HepG2 (cell line): Measurements from ENCODE around the gene SLC12A3. TPM values are rescaled to one million over a fixed set of nuclear protein-coding genes. Genes with fewer than 3 reads are reported as not detected.

Experiments
- BRCA1 ChIP-seq: sonication (generic); formaldehyde crosslinking; IDR thresholded peaks from 2 replicates; pipeline ENCODE4 v1.4.0; 2020; ENCODE audit warnings: missing genetic modification reagents
- HES4 ChIP-seq: sonication (generic); formaldehyde crosslinking; IDR thresholded peaks from 2 replicates; pipeline ENCODE4 v1.9.0; 2021; ENCODE audit warnings: mild to moderate bottlenecking, missing genetic modification reagents, borderline replicate concordance
- HMG20A ChIP-seq: IDR thresholded peaks from 2 replicates; pipeline ENCODE4 v1.6.1; 2016; ENCODE audit warnings: borderline replicate concordance
- ZNF136 ChIP-seq: sonication (generic); formaldehyde crosslinking; IDR thresholded peaks from 2 replicates; pipeline ENCODE4 v1.8.1; 2022; ENCODE audit warnings: low read depth, mild to moderate bottlenecking, moderate library complexity, missing genetic modification reagents
- ZNF18 ChIP-seq: sonication (generic); formaldehyde crosslinking; IDR thresholded peaks from 2 replicates; pipeline ENCODE4 v1.8.0; 2022; ENCODE audit warnings: mild to moderate bottlenecking, missing genetic modification reagents; ENCODE audit not compliant: insufficient replicate concordance
- ZNF672 ChIP-seq: sonication (generic); formaldehyde crosslinking; IDR thresholded peaks from 2 replicates; pipeline ENCODE4 v1.8.1; 2022; ENCODE audit warnings: missing genetic modification reagents
- ZNF703 ChIP-seq: sonication (generic); formaldehyde crosslinking; IDR thresholded peaks from 2 replicates; pipeline ENCODE4 v1.5.1; 2020; ENCODE audit warnings: missing genetic modification reagents, mild to moderate bottlenecking, moderate library complexity, borderline replicate concordance
- ZSCAN5A ChIP-seq: sonication (generic); formaldehyde crosslinking; IDR thresholded peaks from 2 replicates; pipeline ENCODE4 v1.8.0; 2022; ENCODE audit warnings: mild to moderate bottlenecking, missing genetic modification reagents, borderline replicate concordance
- polyA plus RNA-seq, 8 experiments: library from polyadenylated mRNA; depleted of rRNA in 3 of 8; stranded (reverse) in 7 of 8; unstranded in 1 of 8; fragments of >200 nt; fragmentation: Illumina TruSeq in 4 of 8; extraction: Trizol in 4 of 8; gene quantifications; 2 replicates each; pipeline versions ENCODE4 v1.2.1 to v1.2.3, GENCODE V29; 2011 to 2016; ENCODE audit warnings: low read depth in 4 of 8, missing spikeins in 1 of 8, mixed read lengths in 1 of 8; ENCODE audit not compliant: insufficient read depth in 1 of 8
- total RNA-seq, 5 experiments: library from RNA; depleted of rRNA; stranded (reverse); fragments of >200 nt; fragmentation: Illumina TruSeq; extraction: Trizol; gene quantifications; 2 replicates each; pipeline ENCODE4 v1.2.3, GENCODE V29; 2016; ENCODE audit warnings: low read depth in 1 of 5
- TF ChIP-seq, protein P1 (sequence below): sonication (generic); formaldehyde crosslinking; IDR thresholded peaks from 2 replicates; pipeline ENCODE4 v1.5.1; 2020; ENCODE audit warnings: missing genetic modification reagents, mild to moderate bottlenecking, borderline replicate concordance

Gene SLC12A3
- total and polyA plus RNA-seq, 2 of the 13 experiments (the other 11 are each of a cell fraction or from before 2014, with no cell fraction given): 6.2 TPM; not detected in 1

DNA sequence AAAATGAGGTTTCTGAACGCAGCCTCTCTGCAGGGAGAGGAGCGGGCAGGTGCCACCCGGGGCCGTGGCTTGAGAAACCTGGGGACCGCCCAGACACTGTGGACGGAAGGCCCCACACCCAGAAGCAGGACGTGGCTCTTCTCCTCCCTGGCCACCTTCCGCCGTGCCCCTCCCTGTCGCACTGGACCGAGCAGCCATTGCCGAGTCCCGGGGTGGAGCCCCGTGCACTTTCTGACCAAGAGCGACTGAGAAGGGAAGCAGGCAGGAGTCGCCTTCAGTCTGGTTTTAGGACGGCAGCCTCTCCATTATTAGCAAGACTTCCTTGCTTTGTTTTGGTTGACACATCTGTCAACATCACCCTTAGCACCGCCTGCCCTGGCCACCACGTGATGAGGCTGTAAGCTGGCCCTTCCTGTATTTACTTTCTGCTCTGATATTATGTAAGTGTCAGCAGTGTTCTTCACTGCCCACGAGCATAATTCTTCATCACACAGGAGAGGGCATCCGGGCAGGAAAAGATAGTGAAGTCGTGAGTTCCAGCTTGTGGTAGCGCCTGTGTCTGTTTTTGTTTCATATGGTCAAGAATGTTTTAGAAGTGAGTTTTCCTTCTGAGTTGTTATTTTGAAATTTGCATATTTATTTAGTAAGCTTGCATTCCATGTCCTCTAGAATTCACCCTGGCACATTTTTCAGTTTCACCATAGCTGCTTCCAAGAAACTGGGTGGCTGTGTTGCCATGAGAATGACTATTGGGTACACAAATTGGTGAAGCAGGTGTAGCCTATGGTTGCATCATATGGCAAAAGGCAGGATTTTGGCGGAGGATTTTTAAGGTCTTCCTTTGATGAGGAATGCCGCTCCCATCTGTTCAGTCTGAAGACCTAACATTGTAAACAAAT, 68.0 kb downstream of the SLC12A3 start (continued):
- TF ChIP-seq ZNF18 (CRISPR knock-in tag) (no peak), ZNF136 (peak; percentile 27; the same call in 1 of the 2 replicates), HMG20A (CRISPR knock-in tag) (peak; percentile 72; the same call in 1 of the 2 replicates), HES4 (CRISPR knock-in tag) (no peak), ZNF672 (CRISPR knock-in tag) (no peak), BRCA1 (CRISPR knock-in tag) (0 out of 2 replicates have a peak, but pooled peaks have one; percentile 17), ZSCAN5A (peak; percentile 83; the same call in 1 of the 2 replicates), ZNF703 (CRISPR knock-in tag) (no peak)
- TF ChIP-seq, protein P1, sequence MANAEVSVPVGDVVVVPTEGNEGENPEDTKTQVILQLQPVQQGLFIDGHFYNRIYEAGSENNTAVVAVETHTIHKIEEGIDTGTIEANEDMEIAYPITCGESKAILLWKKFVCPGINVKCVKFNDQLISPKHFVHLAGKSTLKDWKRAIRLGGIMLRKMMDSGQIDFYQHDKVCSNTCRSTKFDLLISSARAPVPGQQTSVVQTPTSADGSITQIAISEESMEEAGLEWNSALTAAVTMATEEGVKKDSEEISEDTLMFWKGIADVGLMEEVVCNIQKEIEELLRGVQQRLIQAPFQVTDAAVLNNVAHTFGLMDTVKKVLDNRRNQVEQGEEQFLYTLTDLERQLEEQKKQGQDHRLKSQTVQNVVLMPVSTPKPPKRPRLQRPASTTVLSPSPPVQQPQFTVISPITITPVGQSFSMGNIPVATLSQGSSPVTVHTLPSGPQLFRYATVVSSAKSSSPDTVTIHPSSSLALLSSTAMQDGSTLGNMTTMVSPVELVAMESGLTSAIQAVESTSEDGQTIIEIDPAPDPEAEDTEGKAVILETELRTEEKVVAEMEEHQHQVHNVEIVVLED: peak; percentile 31; the same call in 1 of the 2 replicates
